OCI-M1 (cell line): ENCODE data around the gene CEP131.
"Not testable (repeated sequence)": the region's sequence is repeated elsewhere in the genome, so short reads cannot be mapped to it uniquely, and the experiment has no call there.

Experiments
- DNase-seq: peaks from one replicate; lab custom pipeline; 2025; lab: John Stamatoyannopoulos, UW

The CEP131 gene

GRCh38 chr17:81238815-81239713 is 16.3 kb upstream of the CEP131 start, which contains the start of the genes NDUFAF8 and TEPSIN:
Gene NDUFAF8 (plus strand): TSS chr17:81239318. CDS start chr17:81239364, 46 bp downstream.
Gene TEPSIN (minus strand): TSS chr17:81239055. CDS start chr17:81239033, 22 bp downstream.
- peak; percentile 99 for DNase-seq

- no peak for DNase-seq
Observed at GRCh38 chr17:81238490-81238814, 15.7 kb upstream of the CEP131 start.

DNA sequence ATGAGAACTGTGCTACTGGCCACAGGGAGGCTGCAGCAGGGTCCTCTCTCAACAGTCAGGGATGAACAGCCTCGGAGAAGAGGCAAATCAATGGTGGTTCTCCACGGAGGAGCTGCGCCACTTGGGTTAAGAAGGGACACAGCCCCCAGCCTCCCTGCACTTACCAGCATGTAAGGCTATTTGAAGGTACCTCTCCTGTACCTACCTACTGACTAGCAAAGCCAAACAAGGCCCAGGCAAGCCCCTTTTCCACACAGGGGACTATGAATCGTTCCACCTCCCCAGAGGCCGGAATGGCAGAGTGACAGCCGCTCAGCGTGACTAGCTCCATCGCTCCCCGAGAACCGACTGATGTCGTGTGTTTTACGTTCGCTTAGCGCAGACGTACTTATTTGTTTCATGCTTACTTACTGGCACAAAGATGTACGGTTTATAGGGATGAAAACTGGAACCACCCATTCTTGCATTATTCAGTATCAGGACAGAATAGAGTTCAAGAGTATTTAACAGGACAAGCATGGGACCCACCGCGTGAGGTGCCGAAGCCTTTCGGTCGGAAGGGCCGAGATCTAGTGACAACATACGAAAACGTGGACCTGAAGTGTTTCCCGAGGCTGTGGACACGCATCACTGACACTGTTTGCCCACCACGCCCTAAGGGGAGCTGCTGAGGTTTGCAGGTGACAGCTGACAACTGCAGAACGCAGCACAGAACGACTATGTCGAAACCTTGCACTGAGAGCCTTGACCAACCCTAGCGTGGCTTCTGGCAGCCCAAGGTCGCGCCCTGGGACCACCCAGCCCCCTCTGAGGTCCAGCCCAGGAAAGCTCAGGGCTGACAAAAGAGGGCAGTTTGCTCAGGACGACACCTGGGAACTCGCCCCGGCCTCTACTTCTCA is 15.1 kb upstream of the CEP131 start:
- DNase-seq: no peak

GRCh38 chr17:81236784-81237183 is 14.0 kb upstream of the CEP131 start:
- no peak for DNase-seq

GRCh38 chr17:81235822-81236740 is 13.3 kb upstream of the CEP131 start:
- DNase-seq: no peak

DNA sequence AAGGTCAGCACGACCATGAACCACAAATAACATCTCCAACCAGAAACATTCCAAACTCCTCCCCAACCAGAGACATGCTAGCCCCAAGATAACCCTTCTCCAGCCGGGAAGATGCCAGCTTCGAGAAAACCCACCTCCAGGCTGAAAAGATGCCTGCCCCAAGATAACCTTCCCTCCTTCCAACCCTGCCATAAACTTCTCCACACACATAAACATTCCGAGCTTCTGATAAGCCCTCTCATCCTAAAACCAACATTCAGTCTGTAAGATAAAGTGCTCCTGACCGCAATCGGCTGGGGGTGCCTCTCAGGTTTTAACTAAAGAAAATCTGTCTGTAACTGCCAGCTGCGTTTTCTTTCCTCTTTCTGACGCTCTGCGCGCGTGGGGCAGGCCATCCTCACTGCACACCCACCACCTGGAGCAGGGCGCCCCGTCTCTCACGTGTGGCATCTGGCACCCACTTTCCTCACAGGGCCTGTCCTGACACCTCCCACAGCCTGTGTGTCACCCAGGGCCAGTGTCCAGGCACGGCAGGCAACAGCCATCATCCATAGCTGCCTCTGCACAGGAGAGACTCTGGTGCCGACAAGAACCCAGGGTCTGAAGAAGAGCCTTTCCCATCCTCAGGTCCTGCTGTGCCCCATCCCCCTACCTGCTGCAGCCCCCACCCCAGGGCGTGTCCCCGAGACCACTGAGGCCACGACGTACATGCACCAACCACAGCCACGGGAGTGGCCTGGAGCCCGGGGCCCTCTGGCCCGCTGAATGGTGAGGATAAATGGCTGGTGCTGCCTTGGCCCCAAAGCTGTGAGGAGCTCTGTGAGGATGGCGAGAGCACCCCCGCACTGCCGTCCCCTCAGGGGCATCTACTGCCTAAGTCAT is 12.4 kb upstream of the CEP131 start:
- DNase-seq: peak; percentile 85

- DNase-seq: no peak
Observed at GRCh38 chr17:81234506-81234855, 11.7 kb upstream of the CEP131 start.

- no peak for DNase-seq
Observed at GRCh38 chr17:81233811-81234505, 11.2 kb upstream of the CEP131 start.

DNA sequence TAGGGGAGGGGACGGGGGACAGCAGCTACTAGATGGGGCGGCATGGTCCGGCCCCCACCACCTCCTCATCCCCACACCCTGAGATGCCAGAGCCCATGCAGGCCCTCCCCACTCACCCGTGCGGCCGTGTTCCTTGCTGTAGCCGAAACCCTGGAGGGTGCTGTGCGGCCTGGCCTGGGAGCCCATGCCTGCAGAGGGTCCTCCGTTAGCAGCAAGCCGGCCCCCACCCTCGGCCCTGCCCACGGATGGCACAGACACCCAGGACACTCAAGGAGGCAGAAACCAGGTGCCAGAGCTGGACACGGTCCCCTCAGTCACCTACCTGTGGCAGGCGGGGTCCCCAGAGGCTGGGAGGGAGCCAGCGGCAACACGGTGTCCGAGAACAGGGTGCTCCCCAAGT is 10.6 kb upstream of the CEP131 start:
- no peak for DNase-seq

DNA sequence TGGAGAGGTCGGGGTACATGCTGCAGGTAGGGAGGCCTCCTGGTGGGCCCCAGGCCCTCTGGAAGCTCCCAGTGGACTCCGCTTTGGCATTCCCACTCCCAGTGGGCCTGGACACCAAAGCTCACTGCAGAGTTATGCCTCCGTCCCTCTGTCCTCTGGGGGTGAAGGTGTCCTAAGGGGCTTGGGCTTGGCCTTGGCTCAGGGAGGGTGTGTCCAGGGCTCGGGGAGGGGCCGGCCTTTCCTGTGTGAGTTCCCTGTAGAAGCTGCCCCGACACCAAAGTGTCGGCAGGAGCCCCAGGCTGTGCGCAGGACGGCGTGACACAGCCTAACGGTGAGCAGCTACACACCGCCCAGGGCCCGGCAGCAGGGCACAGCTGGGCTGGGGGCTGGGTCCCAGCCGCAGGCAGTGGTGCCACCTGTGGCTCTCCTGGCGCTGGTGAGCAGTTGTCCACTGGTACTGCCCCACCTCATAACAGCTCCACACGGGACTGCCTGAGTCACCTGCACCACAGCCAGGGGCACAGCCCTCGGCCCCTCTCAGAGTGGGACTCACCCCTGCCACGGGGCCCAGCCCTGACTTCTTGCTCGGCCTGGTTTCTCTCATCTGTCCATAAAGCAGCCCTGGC is 10.0 kb upstream of the CEP131 start:
- no peak for DNase-seq

DNA sequence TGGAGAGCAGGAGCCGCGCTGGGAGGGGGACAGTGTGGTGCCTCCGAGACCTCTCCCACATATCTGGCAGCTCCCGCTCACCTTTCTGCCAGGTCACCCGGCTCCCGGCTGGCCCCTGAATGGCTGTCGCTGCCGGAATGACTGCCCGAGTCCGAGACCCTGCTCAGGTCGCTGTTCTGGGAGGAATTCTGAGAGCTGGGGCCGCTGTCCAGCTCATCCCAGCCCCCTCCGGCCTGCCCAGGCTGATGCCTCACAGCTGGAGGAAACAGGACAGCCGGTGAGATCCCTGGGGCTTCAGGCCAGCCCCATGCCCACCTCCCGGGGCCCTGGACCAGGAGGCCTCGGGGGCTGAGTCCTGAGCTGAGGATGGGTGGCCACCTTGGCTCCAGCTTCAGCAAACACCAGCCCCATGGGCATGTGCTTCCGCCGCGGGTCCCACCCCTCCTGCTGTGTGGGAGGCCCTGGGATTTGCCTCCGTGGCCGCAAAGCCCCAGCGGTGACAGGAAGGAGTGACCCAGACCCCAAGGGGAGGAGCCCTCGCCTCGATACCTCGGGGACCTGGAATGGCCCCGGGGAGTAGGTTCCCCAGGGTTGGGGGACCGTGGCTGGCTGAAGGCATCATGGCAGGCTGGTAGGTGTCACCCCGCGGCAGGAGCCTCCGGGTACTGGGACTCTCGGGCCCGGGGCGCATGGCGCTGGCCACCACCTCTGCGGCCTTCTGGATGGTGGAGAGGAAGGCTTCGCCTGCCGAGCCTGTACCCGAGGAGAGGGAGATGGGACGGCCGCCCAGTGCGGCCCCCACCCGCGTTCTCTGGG is 9.2 kb upstream of the CEP131 start:
- DNase-seq: no peak

GRCh38 chr17:81231121-81231645 is 8.4 kb upstream of the CEP131 start:
- DNase-seq: no peak

DNA sequence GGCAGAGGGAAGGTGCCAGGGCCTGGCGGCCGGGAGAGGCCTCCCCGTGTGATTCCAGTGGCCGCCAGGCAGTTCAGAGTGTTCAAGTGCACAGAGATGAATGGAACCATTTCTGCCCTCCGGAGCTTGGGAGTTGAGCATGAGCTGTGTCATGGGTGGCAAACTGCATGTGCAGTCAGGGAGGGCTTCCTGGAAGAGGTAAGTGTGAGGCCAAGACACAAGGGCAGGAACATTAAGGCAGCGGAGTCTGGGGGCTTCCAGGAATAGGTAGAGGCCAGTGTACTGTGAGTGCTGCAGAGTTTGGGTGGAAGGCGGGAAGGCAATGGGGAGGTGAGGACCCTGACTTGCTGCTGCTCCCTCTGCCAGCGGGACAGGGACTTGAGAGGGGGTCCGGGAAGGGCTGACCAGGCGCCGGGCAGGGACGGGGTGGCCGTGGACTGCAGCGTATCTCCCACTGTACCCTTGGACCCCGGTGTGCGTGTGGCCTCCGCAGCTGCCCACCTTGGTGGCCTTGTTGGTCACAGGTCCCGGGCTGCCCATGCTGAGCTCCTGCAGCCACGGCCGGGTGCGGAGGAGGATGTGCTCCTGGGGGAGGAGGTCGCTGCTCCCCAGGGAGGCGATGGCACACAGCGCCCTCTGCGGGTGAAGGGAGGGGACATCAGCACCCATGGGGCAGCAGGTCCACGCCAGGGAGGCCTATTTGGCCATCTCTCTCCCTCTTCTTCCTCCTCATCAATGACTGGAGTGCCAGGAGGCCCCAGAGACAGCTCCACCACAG is 7.5 kb upstream of the CEP131 start:
- no peak for DNase-seq

- DNase-seq: no peak
Observed at GRCh38 chr17:81229666-81229920, 6.8 kb upstream of the CEP131 start.

DNA sequence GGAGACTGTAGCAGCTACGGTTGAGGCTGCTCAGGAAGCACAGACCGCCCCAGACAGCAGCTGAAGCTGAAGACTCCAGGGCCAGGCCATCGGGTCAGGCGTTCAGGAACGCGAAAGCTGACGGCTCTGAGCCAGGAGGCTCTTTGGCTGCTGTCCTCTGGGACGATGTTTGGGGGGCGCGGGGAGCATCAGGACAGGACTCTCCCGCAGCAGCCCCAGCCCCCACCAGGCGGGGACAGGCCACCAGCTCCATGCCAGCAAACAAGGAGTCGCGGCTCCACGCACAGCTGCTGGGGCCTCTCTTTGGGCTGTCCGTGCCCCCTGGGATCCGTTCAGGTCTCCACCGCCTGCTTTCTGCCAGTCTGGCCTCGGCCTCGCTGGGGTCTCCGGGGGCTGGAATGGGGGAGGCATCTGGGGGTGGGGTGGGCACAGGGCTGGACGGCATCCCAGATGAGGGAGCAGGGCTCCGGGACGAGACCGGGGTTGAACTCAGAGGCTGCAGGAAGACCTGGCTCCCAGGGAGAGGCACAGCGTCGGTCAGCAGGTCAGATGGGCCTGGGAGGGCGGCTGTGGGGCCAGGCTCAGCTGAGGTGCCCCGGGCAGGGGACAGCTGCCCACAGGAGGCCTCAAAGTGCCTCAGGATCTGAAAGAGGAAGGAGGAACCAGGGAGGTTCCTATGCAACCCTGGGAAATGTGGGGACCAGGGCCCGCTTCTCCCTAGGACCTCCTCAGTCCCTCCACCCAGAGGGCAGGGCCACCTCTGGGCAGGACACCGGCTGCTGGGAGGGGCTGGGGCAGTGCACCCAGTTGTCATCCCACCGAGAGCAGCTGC is 6.3 kb upstream of the CEP131 start:
- DNase-seq: no peak

GRCh38 chr17:81228420-81228819 is 5.7 kb upstream of the CEP131 start:
- no peak for DNase-seq

DNA sequence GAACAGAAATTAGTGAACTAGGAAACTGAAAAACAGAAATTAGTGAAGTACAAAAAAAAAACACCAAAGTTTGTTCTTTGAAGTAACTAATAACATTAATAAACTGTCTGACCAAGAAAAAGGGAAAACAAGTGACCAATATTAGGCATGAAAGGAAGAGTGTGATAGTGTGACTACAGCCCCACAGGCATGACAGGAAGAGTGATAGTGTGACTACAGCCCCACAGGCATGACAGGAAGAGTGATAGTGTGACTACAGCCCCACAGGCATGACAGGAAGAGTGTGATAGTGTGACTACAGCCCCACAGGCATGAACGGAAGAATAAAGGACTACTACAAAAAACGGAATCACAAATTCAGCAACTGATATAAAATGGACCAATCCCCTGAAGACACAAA is 4.9 kb upstream of the CEP131 start:
- not testable (repeated sequence) for DNase-seq
